GDM1 (cell line): ENCODE measurements around the gene C13orf46.

Source experiments
- DNase-seq: peaks from one replicate; lab custom pipeline; 2025; lab: John Stamatoyannopoulos, UW

The C13orf46 gene

GRCh38 chr13:113938246-113938645 lies 35.6 kb downstream of the C13orf46 start:
- no peak for DNase-seq

DNA sequence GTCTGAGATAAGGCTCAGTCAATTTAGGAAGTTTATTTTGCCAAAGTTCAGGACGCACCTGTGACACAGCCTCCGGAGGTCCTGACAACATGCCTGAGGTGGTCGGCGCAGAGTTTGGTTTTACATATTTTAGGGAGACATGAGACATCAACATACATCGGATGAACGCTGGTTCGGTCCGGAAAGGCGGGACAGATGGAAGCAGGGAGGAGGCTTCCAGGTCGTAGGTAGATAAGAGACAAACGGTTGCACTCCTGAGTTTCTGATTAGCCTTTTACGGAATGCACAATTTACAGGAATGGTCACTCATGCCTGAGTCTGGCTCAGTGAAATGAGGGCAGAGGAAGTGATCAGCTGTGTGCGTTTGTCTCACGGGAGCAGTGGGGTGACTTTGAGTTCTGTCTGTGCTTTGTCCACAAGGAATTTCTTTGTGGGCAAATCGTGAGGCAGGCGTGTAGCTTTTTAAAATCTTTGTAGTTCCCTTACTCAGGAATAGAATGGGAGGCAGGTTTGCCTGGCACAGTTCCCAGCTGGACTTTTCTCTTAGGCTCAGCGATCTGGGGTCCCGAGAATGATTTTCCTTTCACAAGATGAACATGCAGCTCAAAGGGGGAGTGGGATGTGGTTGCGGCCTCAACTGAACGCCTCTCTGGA lies 36.2 kb downstream of the C13orf46 start:
- no peak for DNase-seq

DNA sequence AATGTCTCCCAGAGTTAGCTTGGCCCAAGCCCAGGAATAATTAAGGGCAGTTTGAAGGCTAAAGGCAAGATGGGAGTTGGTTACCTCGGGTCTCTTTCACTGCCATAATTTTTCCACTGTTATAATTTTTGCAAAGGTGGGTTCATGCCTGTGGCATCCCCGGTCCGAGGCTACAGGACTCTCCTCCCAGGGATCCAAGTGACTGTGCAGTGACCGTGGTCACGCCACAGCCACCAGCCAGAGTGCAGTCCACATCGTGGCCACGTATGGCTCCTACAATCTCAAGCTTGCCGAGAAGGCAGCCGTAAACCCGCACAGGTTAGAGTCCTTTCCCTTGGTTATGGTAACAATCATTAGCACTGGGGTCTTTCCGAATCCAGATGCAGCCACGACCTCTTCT lies 36.8 kb downstream of the C13orf46 start:
- no peak for DNase-seq

- no peak for DNase-seq
Measured at GRCh38 chr13:113936166-113936965, 37.5 kb downstream of the C13orf46 start.

DNA sequence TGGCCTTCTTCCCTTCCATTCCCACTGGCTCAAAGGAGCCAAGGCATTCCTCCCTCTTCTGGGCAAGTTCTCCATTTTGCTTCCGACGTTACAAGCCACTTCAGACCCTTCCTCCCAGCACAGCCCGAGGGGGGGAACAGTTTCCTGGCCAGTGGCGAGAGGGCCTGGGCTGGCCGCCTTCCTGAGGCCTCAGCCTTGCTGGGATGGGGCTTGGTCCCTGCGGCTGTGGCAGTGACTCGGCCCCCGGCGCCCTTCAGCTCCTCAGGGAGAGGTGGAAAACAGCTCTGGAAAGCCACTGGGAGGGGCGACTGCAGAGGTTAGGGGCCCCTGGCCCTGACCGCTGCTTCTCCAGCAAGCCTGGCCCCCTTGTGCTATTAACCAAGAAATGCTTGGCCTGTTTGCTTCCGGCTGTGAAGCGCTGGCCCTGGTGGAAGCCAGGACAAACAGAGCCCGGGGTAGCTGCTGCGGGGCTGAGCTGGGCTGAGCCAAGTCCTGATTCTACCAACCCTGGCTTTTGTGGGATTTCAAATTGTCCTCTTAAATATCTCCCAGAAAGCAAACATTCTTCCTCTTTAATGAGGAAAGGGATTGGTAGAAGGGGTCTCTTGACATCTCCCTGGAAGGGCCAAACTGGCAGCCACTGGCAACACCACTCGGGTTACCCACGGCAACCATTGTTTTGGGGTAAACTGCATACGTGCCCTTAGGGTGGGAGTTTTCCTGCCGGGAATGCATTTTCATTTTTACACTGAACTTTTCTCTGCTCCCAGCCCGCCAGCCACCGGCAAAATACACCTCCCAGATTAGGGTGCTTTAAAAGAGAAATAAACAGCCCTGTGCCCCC lies 38.7 kb downstream of the C13orf46 start:
- no peak for DNase-seq

- no peak for DNase-seq
Measured at GRCh38 chr13:113934576-113934975, 39.3 kb downstream of the C13orf46 start.

DNA sequence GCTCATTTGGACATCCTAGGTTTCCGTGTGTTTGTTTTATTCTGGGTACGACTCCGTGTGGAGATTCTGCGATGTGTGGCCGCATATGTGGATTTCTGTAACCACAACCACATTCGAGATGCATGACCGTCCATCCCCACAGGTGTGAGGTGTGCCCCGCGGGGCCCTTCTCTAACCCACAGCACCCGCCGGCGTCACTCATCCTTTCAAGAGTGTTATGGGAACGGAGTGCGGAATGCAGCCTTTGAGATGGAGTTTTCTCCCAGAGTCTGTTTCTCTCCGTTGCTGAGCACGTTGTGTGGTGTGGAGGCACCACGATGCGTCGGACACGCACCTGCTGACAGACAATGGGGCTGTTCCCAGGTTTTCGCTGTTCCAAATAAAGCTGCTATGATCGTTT lies 40.0 kb downstream of the C13orf46 start:
- DNase-seq: no peak

DNA sequence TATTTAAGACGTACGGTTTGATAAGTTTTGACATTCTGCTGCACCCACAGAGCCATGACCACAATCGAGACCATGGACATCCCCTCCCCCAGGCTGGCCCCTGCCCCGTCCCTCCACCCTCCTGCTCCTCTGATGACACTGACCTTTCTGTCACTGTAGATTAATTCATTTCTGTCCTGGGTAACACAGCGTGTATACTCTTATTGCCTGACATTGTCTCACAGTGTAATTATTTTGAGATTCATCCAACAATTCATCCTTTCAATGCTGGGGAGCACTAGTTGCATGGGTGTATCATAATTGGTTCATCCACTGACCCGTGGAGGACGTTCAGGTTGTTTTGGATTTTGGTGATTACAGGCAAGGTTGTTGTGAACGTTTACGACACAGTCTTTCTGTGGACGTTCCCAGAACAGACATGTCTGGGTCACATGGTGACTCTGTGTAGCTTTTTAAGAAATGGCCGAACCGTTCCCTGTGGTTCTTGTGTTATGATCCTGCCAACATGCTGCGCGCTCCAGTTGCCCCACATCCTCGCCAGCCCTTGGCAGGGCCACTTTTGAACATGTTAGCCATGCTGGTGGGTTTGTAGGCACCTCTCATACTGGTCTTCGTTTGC lies 41.9 kb downstream of the C13orf46 start:
- DNase-seq: no peak

DNA sequence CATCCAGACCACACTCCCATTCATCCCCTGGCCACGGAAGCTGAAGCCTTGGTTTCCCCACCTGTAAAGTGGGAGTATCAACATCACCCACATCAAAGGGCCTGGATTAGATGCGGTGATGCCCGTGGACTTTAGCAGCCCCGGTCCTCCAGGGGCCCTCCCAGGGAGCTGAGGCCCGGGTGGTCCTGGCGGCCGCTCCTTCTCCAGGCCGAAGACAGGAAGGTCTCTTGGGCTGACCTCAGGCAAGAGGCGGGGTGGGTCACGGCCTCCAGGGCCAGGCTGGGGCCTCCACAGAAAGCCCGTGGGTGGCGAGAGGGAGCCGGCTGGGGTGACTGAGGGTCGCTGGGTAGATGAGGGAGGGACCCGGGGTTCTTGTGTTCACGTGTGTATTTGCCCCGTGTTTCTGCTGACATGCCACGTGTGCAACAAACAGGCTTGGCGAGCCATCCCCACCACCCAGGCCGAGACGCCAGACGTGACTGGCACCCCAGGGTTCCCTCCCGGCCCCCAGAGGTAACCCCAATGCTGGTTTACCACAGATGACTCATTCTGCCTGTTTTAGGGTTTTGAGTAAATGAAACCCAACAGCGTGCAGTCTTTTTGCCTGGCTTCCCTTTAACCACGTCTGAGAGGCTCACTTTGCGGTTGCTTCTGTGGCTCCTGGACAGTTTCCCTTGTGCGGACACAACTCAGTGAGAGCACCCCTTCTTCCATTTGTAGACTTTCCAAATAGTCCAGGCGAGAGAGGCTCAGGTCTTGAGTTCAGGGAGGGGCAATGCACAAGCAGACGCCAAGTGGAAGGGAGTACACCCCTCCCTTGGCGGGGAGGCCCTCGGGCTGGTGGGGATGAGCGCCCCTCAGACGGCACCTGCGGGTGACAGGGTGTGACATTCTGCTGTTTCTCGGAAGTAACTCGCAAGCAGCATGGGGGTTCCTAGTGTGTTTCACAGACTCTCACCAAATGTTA lies 42.9 kb downstream of the C13orf46 start:
- no peak for DNase-seq

- DNase-seq: no peak
Measured at GRCh38 chr13:113929628-113930615, 44.0 kb downstream of the C13orf46 start.

DNA sequence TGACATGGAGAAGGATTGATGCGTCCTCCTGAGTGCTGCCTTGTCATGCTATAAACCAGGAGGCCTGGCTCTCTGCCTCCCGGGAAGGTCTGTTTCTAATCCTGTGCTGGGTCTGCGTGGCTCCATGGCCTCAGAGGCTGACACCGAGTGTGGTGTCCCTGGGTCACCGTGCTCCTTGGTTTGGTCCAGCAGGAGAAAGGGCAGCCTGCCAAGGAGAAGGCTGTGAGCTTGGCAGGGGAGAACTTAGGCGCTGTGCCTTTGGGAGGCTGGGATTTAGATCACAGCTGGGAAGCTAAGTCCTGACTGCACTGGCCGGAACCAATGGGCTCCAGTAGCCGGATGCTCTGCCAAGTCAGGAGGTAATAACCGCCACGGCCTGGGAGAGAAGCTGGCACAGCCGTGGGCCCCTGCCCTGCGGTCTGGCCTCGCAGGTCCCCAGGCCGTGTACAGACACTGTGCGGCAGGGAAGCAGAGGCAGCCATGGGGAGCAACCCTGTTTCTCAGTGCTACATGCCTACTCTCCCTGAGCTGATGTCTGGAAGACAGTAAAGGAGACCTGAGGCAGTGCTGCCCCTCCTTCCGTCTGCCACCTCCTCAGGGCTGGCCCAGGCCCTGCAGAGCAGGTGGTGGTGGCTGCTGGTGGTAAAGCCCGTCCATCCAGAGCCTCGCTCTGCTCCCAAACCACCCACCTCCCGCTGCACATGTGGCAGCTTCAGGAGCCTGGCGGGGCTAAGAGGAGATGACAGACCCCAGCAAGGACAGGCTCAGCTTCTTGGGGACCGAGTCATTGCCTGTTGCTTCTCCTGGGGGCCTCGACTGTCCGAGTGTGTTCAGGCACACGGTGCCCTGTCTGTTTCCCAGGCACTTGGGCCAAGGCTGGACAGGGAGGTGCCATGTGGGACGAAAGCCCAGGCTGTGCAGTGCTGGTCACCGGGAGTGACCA lies 44.9 kb downstream of the C13orf46 start:
- no peak for DNase-seq

DNA sequence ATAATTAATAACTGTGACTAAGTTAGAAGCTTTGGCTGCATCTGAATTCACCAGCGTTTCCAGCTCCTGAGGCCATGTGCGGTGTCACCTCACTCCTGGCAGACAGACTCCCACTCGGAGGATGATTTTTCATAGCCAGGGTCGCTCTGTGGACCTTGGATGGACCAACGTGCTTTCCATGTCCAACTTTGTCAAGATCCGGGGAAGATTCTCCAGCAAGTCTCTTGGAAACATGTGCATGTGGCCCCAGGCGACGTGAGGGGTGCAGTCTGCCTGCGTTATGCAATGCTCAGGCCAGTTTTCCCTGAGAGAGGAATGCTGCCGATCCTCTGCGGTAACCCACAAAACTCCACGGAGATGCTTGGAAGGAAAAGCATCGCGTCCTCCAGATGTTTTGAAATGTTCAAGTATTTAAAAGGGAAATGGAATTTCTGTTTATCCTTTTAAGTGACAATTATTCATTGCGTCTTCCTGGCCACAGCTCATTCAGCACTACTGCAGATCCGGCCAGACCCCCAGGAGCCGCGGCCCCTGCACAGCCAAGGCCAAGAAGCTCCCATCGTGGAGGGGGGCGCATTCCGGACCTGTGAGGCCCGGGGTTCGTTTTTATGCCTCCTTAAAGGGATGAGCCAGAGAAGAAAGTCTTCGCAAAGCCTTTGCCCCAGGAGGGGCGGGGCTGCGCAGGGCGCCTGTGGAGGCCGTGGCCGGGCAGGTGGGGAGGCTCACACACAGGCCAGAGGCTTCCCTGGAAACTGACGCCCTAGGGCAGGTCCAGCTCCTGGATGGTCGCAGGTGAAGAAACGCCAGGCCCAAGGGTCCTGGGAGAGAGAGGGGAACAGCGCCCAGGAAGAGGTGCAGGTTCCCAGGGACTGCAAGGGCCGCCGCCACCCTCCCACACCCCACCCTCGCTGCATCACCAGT lies 46.0 kb downstream of the C13orf46 start:
- DNase-seq: no peak

DNA sequence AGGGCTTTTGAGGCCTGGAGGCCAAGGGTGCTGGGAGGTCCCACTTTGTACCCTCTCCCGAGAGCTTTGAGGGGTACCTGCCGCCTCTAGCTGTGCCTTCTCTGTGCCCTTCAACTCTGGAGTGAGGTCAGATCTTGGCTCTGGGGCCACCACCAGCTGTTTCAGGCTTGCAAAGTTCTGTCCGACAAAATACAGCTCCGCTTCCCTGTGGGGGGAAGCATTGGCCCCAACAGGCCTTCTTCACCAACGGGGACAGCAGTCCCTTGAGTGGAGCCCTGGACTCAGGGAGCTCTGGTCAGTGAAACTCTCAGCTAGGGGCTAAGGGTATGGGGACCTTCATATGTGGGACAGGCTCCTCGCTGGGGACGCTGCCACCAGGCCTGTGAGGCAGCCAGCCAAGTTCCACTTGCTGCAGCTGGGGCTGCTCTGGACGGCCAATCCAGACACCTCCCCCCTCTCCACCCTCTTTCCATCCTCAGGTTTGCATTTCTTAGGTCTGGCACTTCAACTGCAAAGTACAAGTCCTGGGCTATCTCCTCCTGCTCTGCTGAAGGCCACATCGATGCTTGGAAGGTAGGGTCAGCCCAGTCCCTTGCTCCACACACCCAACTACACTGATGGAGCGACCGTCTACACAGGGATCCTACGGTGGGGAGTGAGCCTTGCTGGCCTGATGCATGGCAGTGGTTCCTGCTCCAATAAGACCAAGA lies 46.8 kb downstream of the C13orf46 start:
- no peak for DNase-seq

DNA sequence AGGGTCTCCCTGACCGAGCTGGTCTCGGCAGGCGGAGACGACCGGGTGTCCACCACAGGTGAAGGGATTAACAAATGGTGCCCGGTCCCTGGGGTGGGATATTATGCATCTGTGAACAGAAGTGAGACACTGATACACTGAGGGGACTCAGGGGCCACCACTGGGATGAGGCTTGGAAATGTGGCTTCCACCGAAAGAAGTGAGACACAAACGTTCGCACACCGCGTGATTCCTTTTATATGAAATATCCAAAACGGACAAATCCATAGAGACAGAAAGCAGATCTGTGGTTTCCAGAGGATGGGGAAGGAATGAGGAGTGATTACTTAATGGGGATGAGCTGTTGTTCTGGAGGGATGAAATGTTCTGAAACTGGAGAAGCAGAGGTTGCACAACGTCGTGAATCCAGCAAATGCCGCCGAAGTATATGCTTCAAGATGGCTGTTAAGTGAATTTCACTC lies 47.5 kb downstream of the C13orf46 start:
- DNase-seq: no peak

DNA sequence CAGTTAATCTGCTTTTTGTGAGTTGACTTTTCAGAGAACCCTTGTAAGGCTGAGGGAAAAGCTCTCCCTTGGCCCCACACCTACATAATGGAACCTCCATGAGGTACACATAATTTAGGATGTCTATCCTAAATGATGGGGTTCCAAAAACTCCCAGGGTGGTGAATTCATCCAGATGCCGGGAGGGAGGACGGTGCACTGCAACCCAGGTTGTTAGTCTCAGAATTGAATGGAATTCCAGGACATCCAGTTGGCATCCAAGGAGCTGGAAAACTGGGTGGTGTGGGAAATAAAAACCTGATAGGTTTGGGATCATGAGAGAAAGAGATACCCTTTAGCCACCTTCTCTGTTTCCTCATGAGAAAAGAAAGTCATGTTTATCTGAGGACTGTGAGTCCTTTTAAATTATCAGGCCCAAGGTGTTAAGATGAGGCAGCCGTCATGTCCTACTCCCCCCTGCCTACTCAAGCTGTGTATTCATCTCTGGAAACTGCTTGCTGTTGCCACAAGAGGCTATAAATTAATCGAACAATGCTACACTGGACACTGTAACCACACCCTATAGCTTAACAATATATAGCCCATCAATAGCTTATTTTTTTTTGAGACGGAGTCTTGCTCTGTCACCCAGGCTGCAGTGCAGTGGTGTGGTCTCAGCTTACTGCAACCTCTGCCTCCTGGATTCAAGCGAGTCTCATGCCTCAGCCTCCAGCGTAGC lies 49.5 kb downstream of the C13orf46 start:
- no peak for DNase-seq

DNA sequence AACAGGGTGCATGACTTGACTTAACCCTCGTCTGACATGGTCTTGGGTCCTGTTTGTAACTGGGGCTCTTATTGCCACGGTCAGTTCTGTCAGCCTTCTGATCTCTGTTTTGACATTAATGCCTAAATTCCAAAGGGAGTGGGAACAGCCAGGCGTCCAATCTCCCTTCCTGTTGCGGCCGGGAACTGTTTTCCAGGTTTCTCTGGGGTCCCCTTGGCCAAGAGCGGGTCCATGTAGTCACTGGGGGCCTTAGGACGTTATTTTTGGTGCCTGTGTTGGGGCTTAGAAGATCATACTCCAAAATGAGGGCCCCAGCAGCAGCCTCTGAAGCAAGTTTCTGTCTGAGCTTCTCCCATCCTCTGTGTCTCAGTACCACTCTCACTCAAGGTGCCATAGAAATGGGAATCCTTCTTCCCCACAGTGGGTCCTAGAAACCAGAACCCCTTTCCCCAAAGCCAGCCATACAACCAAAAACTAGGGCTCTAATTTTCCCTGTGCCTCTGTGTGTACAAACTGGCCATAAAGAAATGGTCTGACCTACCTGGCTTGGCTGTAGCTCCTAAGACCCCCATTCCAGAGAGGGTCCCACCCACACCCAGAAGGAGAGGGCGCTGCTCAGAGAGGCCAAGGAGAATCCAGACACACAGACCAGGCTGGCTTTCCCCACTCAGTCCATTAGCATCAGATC lies 50.4 kb downstream of the C13orf46 start:
- no peak for DNase-seq
